A549 (cell line): Measurements from ENCODE around the gene RBMS3.

Experiments used
- CTCF ChIP-seq: fragments of >200 bp; sonication (Bioruptor Twin); formaldehyde crosslinking; IDR thresholded peaks from 3 replicates; pipeline ENCODE4 v1.5.1; 2016
- EP300 ChIP-seq, 2 experiments: fragments of >200 bp; sonication (Bioruptor Twin); formaldehyde crosslinking; IDR thresholded peaks; 2 replicates in 1 of 2; 3 replicates in 1 of 2; pipeline ENCODE4 v1.6.1; 2016 to 2017
- POLR2A ChIP-seq: IDR thresholded peaks from 2 replicates; pipeline ENCODE4 v1.6.1; 2012; ENCODE audit warnings: mild to moderate bottlenecking, low read length
- RARB ChIP-seq: fragments of 250-450 bp; sonication (Bioruptor Pico); IDR thresholded peaks from 2 replicates; pipeline ENCODE4 v1.8.0; 2021; ENCODE audit warnings: mild to moderate bottlenecking, moderate library complexity
- RCOR1 ChIP-seq: fragments of 150-350 bp; IDR thresholded peaks from 2 replicates; pipeline ENCODE4 v1.6.1; 2014; ENCODE audit warnings: antibody characterized with exemption, low read length, low read depth
- TF ChIP-seq, protein P1 (sequence below): fragments of 150-350 bp; IDR thresholded peaks from 2 replicates; pipeline ENCODE4 v1.6.1; 2014; ENCODE audit warnings: low read depth, mild to moderate bottlenecking, low read length

GRCh38 chr3:29286478-29287240 is 5.8 kb downstream of the RBMS3 start:
- TF ChIP-seq, protein P1, sequence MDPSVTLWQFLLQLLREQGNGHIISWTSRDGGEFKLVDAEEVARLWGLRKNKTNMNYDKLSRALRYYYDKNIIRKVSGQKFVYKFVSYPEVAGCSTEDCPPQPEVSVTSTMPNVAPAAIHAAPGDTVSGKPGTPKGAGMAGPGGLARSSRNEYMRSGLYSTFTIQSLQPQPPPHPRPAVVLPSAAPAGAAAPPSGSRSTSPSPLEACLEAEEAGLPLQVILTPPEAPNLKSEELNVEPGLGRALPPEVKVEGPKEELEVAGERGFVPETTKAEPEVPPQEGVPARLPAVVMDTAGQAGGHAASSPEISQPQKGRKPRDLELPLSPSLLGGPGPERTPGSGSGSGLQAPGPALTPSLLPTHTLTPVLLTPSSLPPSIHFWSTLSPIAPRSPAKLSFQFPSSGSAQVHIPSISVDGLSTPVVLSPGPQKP = no peak
- TF ChIP-seq RCOR1 = no peak
- TF ChIP-seq CTCF = no peak
- no peak for TF ChIP-seq EP300 (IDR thresholded peaks at IDR 0.05)
- no peak for TF ChIP-seq POLR2A
- TF ChIP-seq RARB (CRISPR knock-in tag) = no peak
